SK-N-MC (cell line): ENCODE data around the gene CXCL6.

Experiments used
- DNase-seq: peaks from one replicate; pipeline ENCODE4 v3.0.0-alpha.2; 2011; ENCODE audit warnings: low read depth, low spot score
- H3K27ac ChIP-seq: fragments of 200-600 bp; sonication (generic); 2 replicates; pipeline ENCODE4 v1.5.1; 2016; ENCODE audit warnings: mixed run types
- H3K36me3 ChIP-seq: fragments of 200-600 bp; sonication (generic); 2 replicates; pipeline ENCODE4 v1.6.1; 2017; ENCODE audit warnings: antibody characterized with exemption, low read length, mixed read lengths; ENCODE audit not compliant: insufficient read depth
- H3K4me3 ChIP-seq: fragments of 200-600 bp; sonication (generic); 2 replicates; pipeline ENCODE4 v1.5.1; 2016
- H3K9ac ChIP-seq: fragments of 200-600 bp; sonication (generic); 2 replicates; pipeline ENCODE4 v1.8.0; 2017; ENCODE audit warnings: mixed run types, mixed read lengths; ENCODE audit not compliant: insufficient read length
- H3K9me3 ChIP-seq: fragments of 200-600 bp; sonication (generic); 2 replicates; pipeline ENCODE4 v1.6.1; 2017; ENCODE audit warnings: low read depth, mild to moderate bottlenecking, antibody characterized with exemption, low read length, moderate library complexity, mixed read lengths
- EZH2 ChIP-seq: fragments of 200-600 bp; sonication (generic); IDR thresholded peaks from one replicate; pipeline ENCODE4 v1.6.1; 2017; ENCODE audit warnings: antibody characterized with exemption
- FOXP2 ChIP-seq: optimal IDR thresholded peaks from 2 replicates; pipeline ENCODE3; 2011; ENCODE audit warnings: mild to moderate bottlenecking, moderate library complexity; ENCODE audit not compliant: insufficient read depth; ENCODE audit errors: extremely low read length, control extremely low read depth
- POLR2AphosphoS5 ChIP-seq: IDR thresholded peaks from 2 replicates; pipeline ENCODE4 v1.6.1; 2012; ENCODE audit warnings: mild to moderate bottlenecking, low read depth, low read length, borderline replicate concordance

CXCL6 gene

GRCh38 chr4:73815145-73815544, 21.3 kb upstream of the CXCL6 start:
- H3K27ac ChIP-seq: no peak overlapping the region
- H3K4me3 ChIP-seq: no peak overlapping the region
- H3K36me3 ChIP-seq: no peaks in the 10 kb centered on the region
- no peak for TF ChIP-seq POLR2AphosphoS5
- no peak for TF ChIP-seq FOXP2
- TF ChIP-seq EZH2: no peak
- H3K9me3 ChIP-seq: no peaks in the 10 kb centered on the region
- no peak overlapping the region for H3K9ac ChIP-seq
- DNase-seq: no peak

GRCh38 chr4:73816814-73817213, 19.7 kb upstream of the CXCL6 start:
- Histone ChIP-seq H3K36me3 (no peaks in the 10 kb centered on the region), H3K4me3 (no peak overlapping the region), H3K9me3 (no peaks in the 10 kb centered on the region), H3K27ac (no peak overlapping the region), H3K9ac (no peak overlapping the region)
- no peak for TF ChIP-seq POLR2AphosphoS5
- TF ChIP-seq EZH2: no peak
- no peak for TF ChIP-seq FOXP2
- DNase-seq: no peak

- H3K9ac ChIP-seq: no peak overlapping the region
- H3K27ac ChIP-seq: no peak overlapping the region
- no peaks in the 10 kb centered on the region for H3K9me3 ChIP-seq
- DNase-seq: no peak
- no peak for TF ChIP-seq POLR2AphosphoS5
- TF ChIP-seq EZH2: no peak
- TF ChIP-seq FOXP2: no peak
- H3K36me3 ChIP-seq: no peaks in the 10 kb centered on the region
- no peak overlapping the region for H3K4me3 ChIP-seq
Measured at GRCh38 chr4:73817341-73817740, 19.1 kb upstream of the CXCL6 start.

- Histone ChIP-seq H3K9me3 (no peaks in the 10 kb centered on the region), H3K4me3 (no peak overlapping the region), H3K9ac (no peak overlapping the region), H3K36me3 (no peaks in the 10 kb centered on the region), H3K27ac (no peak overlapping the region)
- no peak for DNase-seq
- TF ChIP-seq POLR2AphosphoS5: no peak
Measured at GRCh38 chr4:73821325-73821724, 15.2 kb upstream of the CXCL6 start.

GRCh38 chr4:73822389-73822788, 14.1 kb upstream of the CXCL6 start:
- H3K36me3 ChIP-seq: no peaks in the 10 kb centered on the region
- no peak for DNase-seq
- H3K4me3 ChIP-seq: no peak overlapping the region
- no peaks in the 10 kb centered on the region for H3K9me3 ChIP-seq
- no peak overlapping the region for H3K9ac ChIP-seq
- TF ChIP-seq POLR2AphosphoS5 (no peak), FOXP2 (no peak), EZH2 (no peak)
- no peak overlapping the region for H3K27ac ChIP-seq

GRCh38 chr4:73822812-73823504, 13.5 kb upstream of the CXCL6 start:
- Histone ChIP-seq H3K36me3 (no peaks in the 10 kb centered on the region), H3K4me3 (no peak overlapping the region), H3K27ac (no peak overlapping the region), H3K9ac (no peak overlapping the region), H3K9me3 (no peaks in the 10 kb centered on the region)
- DNase-seq: no peak
- no peak for TF ChIP-seq POLR2AphosphoS5
- TF ChIP-seq FOXP2: no peak
- TF ChIP-seq EZH2: no peak

GRCh38 chr4:73823760-73824159, 12.7 kb upstream of the CXCL6 start:
- Histone ChIP-seq H3K9ac (no peak overlapping the region), H3K27ac (no peak overlapping the region), H3K9me3 (no peaks in the 10 kb centered on the region), H3K36me3 (no peaks in the 10 kb centered on the region), H3K4me3 (no peak overlapping the region)
- TF ChIP-seq POLR2AphosphoS5: no peak
- TF ChIP-seq EZH2: no peak
- TF ChIP-seq FOXP2: no peak
- DNase-seq: no peak

- Histone ChIP-seq H3K9me3 (no peaks in the 10 kb centered on the region), H3K4me3 (no peak overlapping the region), H3K27ac (no peak overlapping the region), H3K9ac (no peak overlapping the region), H3K36me3 (no peaks in the 10 kb centered on the region)
- TF ChIP-seq EZH2 (no peak), POLR2AphosphoS5 (no peak), FOXP2 (no peak)
- no peak for DNase-seq
Measured at GRCh38 chr4:73828956-73829355, 7.5 kb upstream of the CXCL6 start.

GRCh38 chr4:73831569-73831968, 4.9 kb upstream of the CXCL6 start:
- Histone ChIP-seq H3K9ac (no peak overlapping the region), H3K4me3 (no peak overlapping the region), H3K36me3 (no peaks in the 10 kb centered on the region), H3K27ac (no peak overlapping the region), H3K9me3 (no peaks in the 10 kb centered on the region)
- no peak for TF ChIP-seq EZH2
- no peak for TF ChIP-seq POLR2AphosphoS5
- no peak for TF ChIP-seq FOXP2
- no peak for DNase-seq
